CD4-positive, alpha-beta T cell treated with Interleukin-4 for 1 hour (primary cell): ENCODE data around the gene HMOX1.
A peak's percentile ranks its signal among the peaks of the same experiment; 100 is the strongest.

Experiments
- DNase-seq, 2 donors: peaks; one replicate each; pipeline ENCODE4 v3.0.0-alpha.2; 2020 to 2022

Gene HMOX1

GRCh38 chr22:35381424-35382009, 621 bp downstream of the HMOX1 start:
- no peak for DNase-seq

- DNase-seq = no peak
Observed at GRCh38 chr22:35383679-35384071, 2.8 kb downstream of the HMOX1 start.

- no peak for DNase-seq
Observed at GRCh38 chr22:35384527-35384926, 3.6 kb downstream of the HMOX1 start.

GRCh38 chr22:35384975-35385588, 4.2 kb downstream of the HMOX1 start:
- DNase-seq = no peak

GRCh38 chr22:35386670-35387288, 5.9 kb downstream of the HMOX1 start:
- no peak for DNase-seq

- DNase-seq = no peak
Observed at GRCh38 chr22:35390933-35391332, 10.0 kb downstream of the HMOX1 start.

GRCh38 chr22:35392357-35392756, 11.5 kb downstream of the HMOX1 start:
- no peak for DNase-seq

GRCh38 chr22:35393116-35394010, 12.5 kb downstream of the HMOX1 start:
- DNase-seq = no peak

GRCh38 chr22:35394011-35394312, 13.1 kb downstream of the HMOX1 start:
- no peak for DNase-seq

GRCh38 chr22:35394810-35395563, 14.1 kb downstream of the HMOX1 start:
- no peak for DNase-seq

- DNase-seq = peak in 1 of 2 donors; percentile 53
Observed at GRCh38 chr22:35396622-35397021, 15.7 kb downstream of the HMOX1 start.

GRCh38 chr22:35397095-35397904, 16.4 kb downstream of the HMOX1 start:
- DNase-seq = no peak

- no peak for DNase-seq
Observed at GRCh38 chr22:35398591-35398973, 17.7 kb downstream of the HMOX1 start.

- no peak for DNase-seq
Observed at GRCh38 chr22:35399114-35399677, 18.3 kb downstream of the HMOX1 start.

- DNase-seq = peak; percentile 97 to 98
Observed at GRCh38 chr22:35399678-35400500, 19.0 kb downstream of the HMOX1 start, which contains the start of gene MCM5. TSS of gene MCM5 (plus strand) at chr22:35400140. CDS start at chr22:35400439, 299 bp downstream.

- no peak for DNase-seq
Observed at GRCh38 chr22:35400501-35400790, 19.6 kb downstream of the HMOX1 start.

- DNase-seq = no peak
Observed at GRCh38 chr22:35401863-35402262, 21.0 kb downstream of the HMOX1 start.

GRCh38 chr22:35403356-35403755, 22.5 kb downstream of the HMOX1 start:
- DNase-seq = no peak

GRCh38 chr22:35404176-35404575, 23.3 kb downstream of the HMOX1 start:
- DNase-seq = no peak

- no peak for DNase-seq
Observed at GRCh38 chr22:35406443-35406842, 25.5 kb downstream of the HMOX1 start.

- no peak for DNase-seq
Observed at GRCh38 chr22:35407362-35407761, 26.5 kb downstream of the HMOX1 start.
